ENCODE measurements around the gene NAMPT.

- no peak for TF ChIP-seq POLR2A (IDR thresholded peaks at IDR 0.05)
- TF ChIP-seq, protein P1, sequence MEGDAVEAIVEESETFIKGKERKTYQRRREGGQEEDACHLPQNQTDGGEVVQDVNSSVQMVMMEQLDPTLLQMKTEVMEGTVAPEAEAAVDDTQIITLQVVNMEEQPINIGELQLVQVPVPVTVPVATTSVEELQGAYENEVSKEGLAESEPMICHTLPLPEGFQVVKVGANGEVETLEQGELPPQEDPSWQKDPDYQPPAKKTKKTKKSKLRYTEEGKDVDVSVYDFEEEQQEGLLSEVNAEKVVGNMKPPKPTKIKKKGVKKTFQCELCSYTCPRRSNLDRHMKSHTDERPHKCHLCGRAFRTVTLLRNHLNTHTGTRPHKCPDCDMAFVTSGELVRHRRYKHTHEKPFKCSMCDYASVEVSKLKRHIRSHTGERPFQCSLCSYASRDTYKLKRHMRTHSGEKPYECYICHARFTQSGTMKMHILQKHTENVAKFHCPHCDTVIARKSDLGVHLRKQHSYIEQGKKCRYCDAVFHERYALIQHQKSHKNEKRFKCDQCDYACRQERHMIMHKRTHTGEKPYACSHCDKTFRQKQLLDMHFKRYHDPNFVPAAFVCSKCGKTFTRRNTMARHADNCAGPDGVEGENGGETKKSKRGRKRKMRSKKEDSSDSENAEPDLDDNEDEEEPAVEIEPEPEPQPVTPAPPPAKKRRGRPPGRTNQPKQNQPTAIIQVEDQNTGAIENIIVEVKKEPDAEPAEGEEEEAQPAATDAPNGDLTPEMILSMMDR (IDR thresholded peaks at IDR 0.05 in 4 of 5, conservative IDR thresholded peaks at IDR 0.05 in 1 of 5), result no peak
These were observed 1.2 kb upstream of the NAMPT start for GRCh38 chr7:106285855-106286492.

All from gastrocnemius medialis (tissue), 4 donors.